Transverse colon (tissue), 4 donors: ENCODE data around the gene DPT.

Source experiments
- CTCF ChIP-seq, 5 experiments: fragments of 200-600 bp in 3 of 5; fragments of 450-650 bp in 2 of 5; sonication (generic) in 3 of 5; IDR thresholded peaks; 1 replicate in 2 of 5; 2 replicates in 3 of 5; pipeline ENCODE4 v1.5.1; 2016 to 2017; ENCODE audit warnings: antibody characterized with exemption in 5 of 5, inconsistent platforms in 3 of 5, mild to moderate bottlenecking in 2 of 5, moderate library complexity in 1 of 5
- POLR2A ChIP-seq: fragments of 450-650 bp; IDR thresholded peaks from one replicate; pipeline ENCODE4 v1.6.1; 2016; ENCODE audit warnings: antibody characterized with exemption, mild to moderate bottlenecking, moderate library complexity
- POLR2AphosphoS5 ChIP-seq, 3 donors: sonication (generic); formaldehyde crosslinking; IDR thresholded peaks; one replicate each; pipeline ENCODE4 v1.6.1; 2016; ENCODE audit warnings: antibody characterized with exemption in 3 of 3

- TF ChIP-seq CTCF (IDR thresholded peaks at IDR 0.05), result no peak
- TF ChIP-seq POLR2A, result no peak
- TF ChIP-seq POLR2AphosphoS5 (IDR thresholded peaks at IDR 0.05), result no peak
These were observed 57.2 kb downstream of the DPT start for GRCh38 chr1:168671782-168672181.
